Neural progenitor cell (in vitro differentiated cells): ENCODE results near the gene PIF1. TPM values are rescaled to one million over a fixed set of nuclear protein-coding genes. Genes with fewer than 3 reads are reported as not detected.

Experiments
- DNase-seq: peaks from one replicate; pipeline ENCODE4 v3.0.0-alpha.2; 2016; ENCODE audit warnings: low spot score
- H2AFZ ChIP-seq: fragments of 200-600 bp; sonication (generic); replicated peaks from 2 replicates; pipeline ENCODE4 v1.6.1; 2016; ENCODE audit warnings: antibody characterized with exemption
- H3F3A ChIP-seq: fragments of 200-600 bp; sonication (generic); 2 replicates; pipeline ENCODE4 v1.6.1; 2016; ENCODE audit warnings: antibody characterized with exemption, low read depth
- H3K27ac ChIP-seq: fragments of 200-600 bp; sonication (generic); 2 replicates; pipeline ENCODE4 v1.5.1; 2016; ENCODE audit warnings: mild to moderate bottlenecking
- H3K27me3 ChIP-seq: fragments of 200-600 bp; sonication (generic); 2 replicates; pipeline ENCODE4 v1.6.1; 2016; ENCODE audit warnings: mild to moderate bottlenecking, moderate library complexity
- H3K36me3 ChIP-seq: fragments of 200-600 bp; sonication (generic); 2 replicates; pipeline ENCODE4 v1.5.1; 2016
- H3K4me1 ChIP-seq: fragments of 200-600 bp; sonication (generic); 2 replicates; pipeline ENCODE4 v1.6.1; 2016; ENCODE audit warnings: mixed run types
- H3K4me2 ChIP-seq: fragments of 200-600 bp; sonication (generic); 2 replicates; pipeline ENCODE4 v1.6.1; 2016
- H3K4me3 ChIP-seq: fragments of 200-600 bp; sonication (generic); 2 replicates; pipeline ENCODE4 v1.5.1; 2016
- H3K79me2 ChIP-seq: fragments of 200-600 bp; sonication (generic); 2 replicates; pipeline ENCODE4 v1.6.1; 2016; ENCODE audit warnings: low read depth
- H3K9ac ChIP-seq: fragments of 200-600 bp; sonication (generic); 2 replicates; pipeline ENCODE4 v1.6.1; 2016
- H3K9me3 ChIP-seq: fragments of 200-600 bp; sonication (generic); 2 replicates; pipeline ENCODE4 v1.5.1; 2016; ENCODE audit warnings: low read depth
- H4K20me1 ChIP-seq: fragments of 200-600 bp; sonication (generic); 2 replicates; pipeline ENCODE4 v1.6.1; 2016; ENCODE audit warnings: low read depth
- H3K27ac Mint-ChIP-seq: 3 replicates; pipeline ENCODE4 v1.8.0; 2021; ENCODE audit warnings: mixed read lengths
- H3K27me3 Mint-ChIP-seq: 2 replicates; pipeline ENCODE4 v1.8.0; 2022; ENCODE audit warnings: low read depth, mild to moderate bottlenecking, inconsistent platforms, moderate library complexity, mixed read lengths; ENCODE audit not compliant: insufficient read depth
- H3K36me3 Mint-ChIP-seq: 3 replicates; pipeline ENCODE4 v1.8.0; 2021; ENCODE audit warnings: mixed read lengths
- H3K4me1 Mint-ChIP-seq: 3 replicates; pipeline ENCODE4 v1.8.0; 2021; ENCODE audit warnings: mixed read lengths
- H3K4me3 Mint-ChIP-seq: 3 replicates; pipeline ENCODE4 v1.8.0; 2021; ENCODE audit warnings: mild to moderate bottlenecking, moderate library complexity, mixed read lengths
- H3K9me3 Mint-ChIP-seq: 3 replicates; pipeline ENCODE4 v1.8.0; 2020; ENCODE audit warnings: mixed read lengths
- CTCF ChIP-seq: fragments of 200-600 bp; sonication (generic); IDR thresholded peaks from 2 replicates; pipeline ENCODE4 v1.5.1; 2017; ENCODE audit warnings: antibody characterized with exemption, mild to moderate bottlenecking
- EZH2 ChIP-seq: fragments of 200-600 bp; sonication (generic); IDR thresholded peaks from 2 replicates; pipeline ENCODE4 v1.6.1; 2017; ENCODE audit warnings: antibody characterized with exemption, mild to moderate bottlenecking, moderate library complexity
- EZH2phosphoT487 ChIP-seq: fragments of 200-600 bp; sonication (generic); IDR thresholded peaks from 2 replicates; pipeline ENCODE4 v1.6.1; 2017; ENCODE audit warnings: antibody characterized with exemption
- total RNA-seq: library from RNA; depleted of rRNA; stranded (reverse); fragments of >200 nt; gene quantifications from 2 replicates; pipeline ENCODE4 v1.2.3, GENCODE V29; 2015; ENCODE audit warnings: low replicate concordance

PIF1 gene
- total RNA-seq, 1 donor from 2014 or later: 50.8 TPM

- Mint-ChIP-seq H3K27me3 (peaks cover 9% of the 10 kb centered on the region), H3K27ac (no peak overlapping the region)
- peak overlapping the region; percentile 96 for H3K4me2 ChIP-seq
Measured at GRCh38 chr15:64776402-64776786, 49.1 kb downstream of the PIF1 start.

GRCh38 chr15:64775551-64776401 lies 49.7 kb downstream of the PIF1 start, which contains the start of gene RBPMS2:
Gene RBPMS2 (minus strand): TSS chr15:64775589. CDS start chr15:64775319, 270 bp downstream.
- Mint-ChIP-seq H3K27ac (peak within 1 kb of the TSS; percentile 23), H3K9me3 (no peaks in the 10 kb centered on the region), H3K4me3 (peak within 1 kb of the TSS; percentile 93), H3K27me3 (peaks cover 9% of the 10 kb centered on the region), H3K4me1 (peaks cover 31% of the 10 kb centered on the region), H3K36me3 (no peaks in the 10 kb centered on the region)
- Histone ChIP-seq H3F3A (peaks cover 36% of the 10 kb centered on the region), H3K27ac (no peak within 1 kb of the TSS), H3K4me3 (peak within 1 kb of the TSS; percentile 84), H3K79me2 (peaks cover 32% of the 10 kb centered on the region), H3K9me3 (no peaks in the 10 kb centered on the region), H3K4me2 (peak within 1 kb of the TSS; percentile 96), H4K20me1 (no peaks in the 10 kb centered on the region), H3K36me3 (no peaks in the 10 kb centered on the region), H3K9ac (no peak within 1 kb of the TSS), H2AFZ (peak within 1 kb of the TSS; percentile 89), H3K27me3 (peaks cover 55% of the 10 kb centered on the region), H3K4me1 (peaks cover 14% of the 10 kb centered on the region)
- TF ChIP-seq EZH2phosphoT487 (no peak), EZH2 (peak; percentile 6), CTCF (no peak)
- peak; percentile 73 for DNase-seq

More at GRCh38 chr15:64776402-64776786, 49.1 kb downstream of the PIF1 start:
- TF ChIP-seq EZH2: peak; percentile 82
- TF ChIP-seq EZH2phosphoT487: peak; percentile 70
- no peak for TF ChIP-seq CTCF
- Mint-ChIP-seq H3K4me1 (peaks cover 33% of the 10 kb centered on the region), H3K4me3 (peak overlapping the region; percentile 93), H3K9me3 (no peaks in the 10 kb centered on the region), H3K36me3 (no peaks in the 10 kb centered on the region)
- Histone ChIP-seq H3K9me3 (no peaks in the 10 kb centered on the region), H3K4me1 (peaks cover 17% of the 10 kb centered on the region), H3F3A (peaks cover 42% of the 10 kb centered on the region), H2AFZ (peak overlapping the region; percentile 85), H3K27me3 (peaks cover 55% of the 10 kb centered on the region), H3K27ac (no peak overlapping the region), H4K20me1 (no peaks in the 10 kb centered on the region), H3K4me3 (peak overlapping the region; percentile 84), H3K9ac (no peak overlapping the region), H3K79me2 (peaks cover 28% of the 10 kb centered on the region), H3K36me3 (no peaks in the 10 kb centered on the region)
- DNase-seq: peak; percentile 48

GRCh38 chr15:64774629-64775493 lies 50.6 kb downstream of the PIF1 start:
- H3K36me3 Mint-ChIP-seq: no peaks in the 10 kb centered on the region
- no peak overlapping the region for H3K9ac ChIP-seq
- no peaks in the 10 kb centered on the region for H3K9me3 ChIP-seq
- TF ChIP-seq CTCF: no peak
- peak; percentile 68 for TF ChIP-seq EZH2
- peak; percentile 56 for TF ChIP-seq EZH2phosphoT487
- H3K4me3 Mint-ChIP-seq: peak overlapping the region; percentile 90
- H3F3A ChIP-seq: peaks cover 28% of the 10 kb centered on the region
- peaks cover 32% of the 10 kb centered on the region for H3K79me2 ChIP-seq
- H4K20me1 ChIP-seq: no peaks in the 10 kb centered on the region
- H3K4me2 ChIP-seq: peak overlapping the region; percentile 82
- H3K27me3 ChIP-seq: peaks cover 55% of the 10 kb centered on the region
- no peaks in the 10 kb centered on the region for H3K9me3 Mint-ChIP-seq
- H2AFZ ChIP-seq: peak overlapping the region; percentile 89
- peak overlapping the region; percentile 23 for H3K27ac Mint-ChIP-seq
- H3K36me3 ChIP-seq: no peaks in the 10 kb centered on the region
- peak overlapping the region; percentile 84 for H3K4me3 ChIP-seq
- H3K27me3 Mint-ChIP-seq: peaks cover 9% of the 10 kb centered on the region
- H3K4me1 Mint-ChIP-seq: peaks cover 30% of the 10 kb centered on the region
- peak; percentile 76 for DNase-seq
- H3K4me1 ChIP-seq: peaks cover 14% of the 10 kb centered on the region
- no peak overlapping the region for H3K27ac ChIP-seq
